GM18498 (cell line): ENCODE data around the gene IL6.

Source experiments
- ATAC-seq: cut with Tn5 transposase; IDR thresholded peaks from one replicate; pipeline ENCODE4 v1.9.1; 2021; ENCODE audit warnings: mild to moderate bottlenecking, moderate library complexity; ENCODE audit not compliant: unreplicated experiment

Gene IL6

GRCh38 chr7:22726345-22726906 lies 574 bp upstream of the IL6 start:
- ATAC-seq, result peak; percentile 74

GRCh38 chr7:22727714-22728035 lies 675 bp downstream of the IL6 start:
- no peak for ATAC-seq

- ATAC-seq, result no peak
Measured at GRCh38 chr7:22728401-22729029, 1.5 kb downstream of the IL6 start.

GRCh38 chr7:22729180-22729825 lies 2.3 kb downstream of the IL6 start:
- no peak for ATAC-seq

- ATAC-seq, result no peak
Measured at GRCh38 chr7:22730066-22730710, 3.2 kb downstream of the IL6 start.

GRCh38 chr7:22730921-22731654 lies 4.1 kb downstream of the IL6 start:
- ATAC-seq, result no peak

GRCh38 chr7:22731766-22732165 lies 4.8 kb downstream of the IL6 start:
- ATAC-seq, result no peak

GRCh38 chr7:22732556-22733126 lies 5.6 kb downstream of the IL6 start:
- ATAC-seq, result no peak

GRCh38 chr7:22733761-22734160 lies 6.8 kb downstream of the IL6 start:
- no peak for ATAC-seq

GRCh38 chr7:22743014-22743413 lies 16.0 kb downstream of the IL6 start:
- no peak for ATAC-seq

GRCh38 chr7:22751341-22751740 lies 24.3 kb downstream of the IL6 start:
- ATAC-seq, result no peak

- ATAC-seq, result no peak
Measured at GRCh38 chr7:22757338-22757994, 30.5 kb downstream of the IL6 start.

- no peak for ATAC-seq
Measured at GRCh38 chr7:22758576-22758975, 31.6 kb downstream of the IL6 start.

GRCh38 chr7:22759721-22760120 lies 32.7 kb downstream of the IL6 start:
- no peak for ATAC-seq

- ATAC-seq, result no peak
Measured at GRCh38 chr7:22762866-22763265, 35.9 kb downstream of the IL6 start.

GRCh38 chr7:22765609-22766008 lies 38.6 kb downstream of the IL6 start:
- no peak for ATAC-seq

- no peak for ATAC-seq
Measured at GRCh38 chr7:22771194-22771871, 44.3 kb downstream of the IL6 start.

- ATAC-seq, result no peak
Measured at GRCh38 chr7:22771872-22772228, 44.9 kb downstream of the IL6 start.

- no peak for ATAC-seq
Measured at GRCh38 chr7:22772885-22773284, 45.9 kb downstream of the IL6 start.

GRCh38 chr7:22776964-22777363 lies 50.0 kb downstream of the IL6 start:
- no peak for ATAC-seq
